Stimulated activated CD8-positive, alpha-beta memory T cell treated with anti-CD3 and anti-CD28 coated beads, Interleukin-15, amount 100 ng/mL, for 48 hours (primary cell): ENCODE results near the gene CCDC9B.
A peak's percentile ranks its signal among the peaks of the same experiment; 100 is the strongest.

ENCODE experiments used
- DNase-seq, 2 donors: peaks; one replicate each; pipeline ENCODE4 v3.0.0-alpha.2; 2020; ENCODE audit warnings: low read depth in 2 of 2

Gene CCDC9B

DNA sequence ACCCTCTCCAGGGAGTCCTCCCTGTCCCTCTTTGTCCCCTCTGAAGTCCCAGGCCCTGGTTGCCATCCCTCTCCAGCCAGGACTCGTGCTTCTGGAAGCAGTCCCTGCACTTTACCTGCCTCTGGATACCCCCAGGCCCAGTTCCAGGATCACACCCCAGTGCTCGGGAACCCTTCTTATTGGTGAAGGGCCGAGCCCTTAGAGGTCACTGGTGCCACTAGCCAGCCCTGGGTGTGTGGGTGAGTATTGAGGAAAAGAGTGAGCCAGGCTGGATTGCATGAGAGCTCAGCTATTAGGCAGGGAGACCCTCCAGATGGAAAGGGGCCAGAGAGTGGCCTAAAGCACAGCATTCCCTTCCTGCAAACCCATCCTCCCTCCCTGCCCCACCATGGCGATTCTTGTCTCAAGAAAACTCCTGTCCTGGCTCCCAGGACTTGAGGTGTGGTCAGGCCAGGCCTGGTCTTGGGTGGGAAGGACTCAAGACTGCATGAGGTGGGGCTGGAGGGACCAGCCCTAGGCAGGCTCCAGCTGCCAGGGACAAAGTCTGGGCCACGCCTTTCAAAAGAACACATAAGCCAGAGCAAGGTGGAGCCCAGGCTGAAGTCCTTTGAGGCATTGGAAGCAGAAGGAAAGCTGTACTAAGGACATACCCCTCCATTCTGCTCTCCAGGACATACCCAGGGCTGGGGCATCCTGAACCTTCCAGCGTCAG is 5.3 kb upstream of the CCDC9B start:
- DNase-seq = no peak

DNA sequence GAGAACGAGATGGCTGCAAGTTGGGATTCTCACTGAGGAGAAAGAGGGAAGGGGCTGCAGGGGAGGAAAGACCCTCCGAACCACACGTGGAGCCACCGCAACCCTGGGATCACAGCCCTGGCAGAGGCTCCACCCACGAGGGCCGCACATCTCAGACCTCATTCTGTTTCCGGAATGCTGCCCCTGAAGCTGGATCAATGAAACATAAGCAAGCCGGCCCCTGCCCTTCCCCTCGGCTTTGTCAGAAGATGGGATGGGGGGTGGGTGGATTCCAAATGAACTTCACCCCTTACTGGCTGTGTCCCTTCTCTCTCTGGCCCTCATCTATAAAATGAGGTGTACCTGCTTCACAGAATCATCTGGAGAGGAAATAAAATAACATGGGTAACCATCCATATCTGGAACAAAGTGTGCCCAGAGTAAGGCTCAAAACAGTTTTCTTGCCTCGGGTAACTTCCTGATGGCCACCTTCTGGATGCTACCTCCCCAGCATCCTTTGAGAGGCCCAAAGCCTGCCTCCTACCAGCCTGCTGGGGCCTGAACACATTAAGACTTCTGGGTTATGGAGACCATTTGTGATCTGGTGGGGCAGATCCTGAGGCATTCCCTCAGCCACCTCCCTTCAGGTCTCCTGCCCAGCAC is 4.6 kb upstream of the CCDC9B start:
- no peak for DNase-seq

DNA sequence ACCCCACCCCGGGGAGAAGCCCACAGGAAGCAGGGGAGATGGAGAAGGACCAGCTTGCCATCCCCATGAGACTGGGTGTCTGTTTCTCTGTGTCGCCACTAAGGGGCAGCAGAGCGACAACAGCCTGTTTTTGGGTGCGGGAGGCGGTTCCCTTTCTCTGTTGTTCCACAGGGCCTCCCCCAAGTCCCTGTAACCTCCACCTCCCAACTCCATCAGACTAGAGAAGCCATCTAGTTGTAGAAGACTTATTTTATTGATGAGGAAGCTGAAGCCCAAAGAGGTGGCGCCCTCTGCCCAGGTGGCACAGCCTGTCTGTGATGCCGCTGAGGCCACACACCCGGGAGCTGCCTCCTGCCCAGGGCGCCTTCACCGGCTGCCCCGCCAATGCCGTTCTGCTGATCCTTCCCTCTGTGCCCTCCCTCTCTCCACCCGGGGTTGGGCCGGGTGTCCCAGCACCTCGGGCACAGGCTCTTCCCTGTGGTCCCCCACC is 3.9 kb upstream of the CCDC9B start:
- DNase-seq = peak; percentile 45 to 52

DNA sequence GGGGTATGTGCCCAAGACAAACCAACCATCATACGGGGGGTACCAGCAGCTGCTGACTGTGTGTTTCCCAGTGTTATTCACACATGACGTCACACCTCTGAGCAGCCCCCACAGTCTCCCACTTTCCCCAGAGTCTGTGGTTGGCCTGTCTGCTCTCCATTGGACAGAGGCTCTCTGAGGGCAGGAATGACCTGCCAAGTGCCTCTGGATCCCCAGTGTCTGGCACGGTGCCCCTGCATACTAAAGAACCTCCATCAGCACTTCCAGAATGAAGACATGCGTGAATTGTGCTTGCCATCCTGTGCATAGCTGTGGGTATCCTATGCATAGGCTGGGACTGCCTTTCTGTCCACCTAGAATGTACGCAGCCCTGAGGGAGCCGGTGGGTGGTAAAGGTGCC is 3.5 kb upstream of the CCDC9B start:
- no peak for DNase-seq

DNA sequence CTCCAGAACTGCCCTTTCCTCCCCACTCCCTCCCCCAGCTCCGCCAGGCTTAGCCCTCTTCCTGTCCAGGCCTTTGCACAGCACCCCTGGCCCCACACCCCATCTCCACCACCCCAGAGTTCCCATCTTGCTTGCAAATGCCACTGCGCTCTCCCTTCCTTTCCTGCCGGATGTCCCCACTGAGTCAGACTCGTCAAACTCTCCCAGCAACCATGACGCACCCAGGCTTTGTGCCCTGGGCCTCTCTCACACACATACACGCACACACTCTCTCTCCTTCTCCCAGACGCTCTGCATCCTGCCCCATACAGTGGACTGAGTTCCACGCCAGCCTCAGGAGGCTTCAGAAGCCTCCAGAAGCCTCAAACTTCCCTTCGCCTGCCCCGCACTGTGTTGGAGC is 2.8 kb upstream of the CCDC9B start:
- DNase-seq = no peak

DNA sequence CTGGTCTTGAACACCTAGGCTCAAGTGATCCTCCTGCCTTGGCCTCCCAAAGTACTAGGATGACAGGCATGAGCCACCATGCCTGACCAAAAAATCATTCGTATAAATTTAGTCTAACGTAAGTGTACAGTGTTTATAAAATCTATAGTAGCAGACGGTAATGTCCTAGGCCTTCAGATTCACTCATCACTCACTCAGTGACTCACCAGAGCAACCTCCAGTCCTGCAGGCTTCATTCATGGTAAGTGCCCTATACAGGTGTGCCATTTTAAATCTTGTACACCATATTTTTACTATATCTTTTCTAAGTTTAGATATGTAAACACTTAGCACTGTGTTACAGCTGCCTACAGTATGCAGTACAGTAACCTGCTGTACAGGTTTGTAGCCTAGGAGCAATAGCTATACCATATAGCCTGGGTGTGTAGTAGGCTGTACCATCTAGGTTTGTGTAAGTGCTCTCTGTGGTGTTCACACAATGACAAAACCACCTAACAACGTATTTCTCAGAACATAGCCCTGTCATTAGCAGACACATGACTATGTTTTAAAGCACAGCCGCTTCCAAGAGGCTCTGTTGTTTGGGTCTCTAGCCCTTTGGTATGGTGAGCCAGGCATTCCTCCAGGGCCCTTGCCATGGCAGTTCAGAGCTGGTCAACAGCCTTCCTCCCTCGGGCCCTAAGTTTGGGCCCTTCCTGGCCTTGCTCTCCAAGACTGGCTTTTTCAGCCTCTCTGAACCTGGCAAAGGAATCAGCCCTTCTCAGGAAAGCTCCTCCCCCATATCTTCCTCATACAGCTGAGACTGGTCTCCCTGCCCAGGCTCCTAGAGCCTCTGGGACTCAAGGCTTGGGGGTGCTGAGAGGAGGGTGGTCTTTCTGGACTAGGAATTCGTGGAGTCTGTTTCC is 1.9 kb upstream of the CCDC9B start:
- no peak for DNase-seq

DNA sequence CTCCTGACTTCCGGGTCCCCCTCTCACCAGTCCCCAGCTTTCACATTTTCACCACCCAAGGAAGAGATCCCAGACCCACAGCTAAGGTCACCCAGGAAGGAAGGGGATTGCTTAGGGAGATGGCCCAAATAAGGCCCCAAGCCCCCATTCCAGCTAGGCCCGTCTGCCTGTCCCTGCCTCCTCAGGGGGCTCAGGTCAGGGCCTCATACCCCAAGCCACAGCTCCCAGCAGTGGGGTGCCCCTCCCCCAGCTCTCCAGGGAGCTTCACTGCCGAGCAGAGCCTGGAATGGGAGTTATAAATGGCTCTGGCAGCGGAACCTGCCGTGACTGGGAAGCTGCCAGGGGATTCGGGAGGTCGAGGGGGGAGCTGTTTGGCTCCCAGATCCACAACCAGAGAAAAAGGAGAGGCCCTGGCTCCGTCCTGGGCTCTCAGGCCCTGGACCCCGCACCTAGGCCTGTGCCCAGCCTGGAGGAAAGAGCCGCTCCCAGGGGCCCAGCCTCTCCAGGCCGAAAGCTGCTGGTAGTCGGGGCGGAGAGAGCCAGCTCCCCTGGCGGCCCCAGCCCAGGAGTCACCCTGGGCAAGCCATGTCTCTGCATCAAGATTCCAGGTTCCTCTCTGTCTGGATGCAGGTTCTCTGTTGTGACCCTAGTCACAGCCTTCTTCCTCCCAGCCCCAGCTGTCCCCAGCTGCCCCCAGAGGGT is 550 bp downstream of the CCDC9B start:
- no peak for DNase-seq

DNA sequence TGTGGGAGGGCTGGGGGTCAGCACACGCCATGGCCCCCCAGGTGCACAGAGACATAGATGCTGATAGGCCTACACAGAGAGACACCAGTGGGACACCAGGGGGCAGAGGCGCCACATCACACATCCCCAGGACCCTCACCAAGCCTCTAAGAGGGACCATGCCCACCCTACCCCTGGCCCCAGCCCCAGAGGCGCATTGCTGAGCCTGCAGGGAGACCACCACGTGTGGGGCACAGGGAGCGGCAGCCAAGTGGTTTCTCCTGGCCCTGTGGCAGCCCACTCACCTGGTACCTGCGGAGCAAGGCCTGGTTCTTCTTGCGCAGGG is 1.2 kb downstream of the CCDC9B start:
- DNase-seq = no peak

DNA sequence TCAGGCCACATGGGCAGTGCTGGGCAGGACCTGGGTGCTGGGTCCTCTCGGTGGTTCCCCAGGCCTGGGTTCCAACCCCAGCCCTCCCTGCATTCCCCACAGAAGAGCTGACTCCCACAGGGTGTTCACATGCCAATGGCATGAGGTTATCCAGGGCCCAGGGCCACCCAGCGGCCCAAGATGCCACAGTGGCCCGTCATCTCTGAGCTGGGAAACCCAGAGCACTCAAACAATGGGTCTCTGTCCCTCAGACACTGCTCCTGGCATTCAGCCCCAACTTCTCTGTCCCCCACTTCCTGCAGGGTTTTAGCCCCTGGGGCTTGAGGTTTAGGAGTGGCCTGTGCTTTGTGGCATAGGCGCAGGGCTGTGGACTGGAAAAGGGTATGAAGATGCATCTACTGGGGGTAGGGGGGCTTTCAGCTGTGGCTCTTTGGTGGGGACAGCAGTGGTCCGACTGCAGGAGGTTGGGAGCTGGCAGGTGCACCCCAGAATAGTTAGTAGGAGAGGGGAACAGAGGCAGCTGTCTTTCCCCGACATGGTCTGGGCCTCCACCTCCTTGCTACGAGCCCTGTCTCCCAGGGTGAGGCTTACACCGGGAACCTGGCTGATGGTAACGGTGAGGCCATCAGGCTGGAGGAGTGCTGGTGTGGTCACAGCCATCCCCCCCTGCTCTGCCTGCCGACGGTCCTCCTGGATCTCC is 1.7 kb downstream of the CCDC9B start:
- DNase-seq = no peak

DNA sequence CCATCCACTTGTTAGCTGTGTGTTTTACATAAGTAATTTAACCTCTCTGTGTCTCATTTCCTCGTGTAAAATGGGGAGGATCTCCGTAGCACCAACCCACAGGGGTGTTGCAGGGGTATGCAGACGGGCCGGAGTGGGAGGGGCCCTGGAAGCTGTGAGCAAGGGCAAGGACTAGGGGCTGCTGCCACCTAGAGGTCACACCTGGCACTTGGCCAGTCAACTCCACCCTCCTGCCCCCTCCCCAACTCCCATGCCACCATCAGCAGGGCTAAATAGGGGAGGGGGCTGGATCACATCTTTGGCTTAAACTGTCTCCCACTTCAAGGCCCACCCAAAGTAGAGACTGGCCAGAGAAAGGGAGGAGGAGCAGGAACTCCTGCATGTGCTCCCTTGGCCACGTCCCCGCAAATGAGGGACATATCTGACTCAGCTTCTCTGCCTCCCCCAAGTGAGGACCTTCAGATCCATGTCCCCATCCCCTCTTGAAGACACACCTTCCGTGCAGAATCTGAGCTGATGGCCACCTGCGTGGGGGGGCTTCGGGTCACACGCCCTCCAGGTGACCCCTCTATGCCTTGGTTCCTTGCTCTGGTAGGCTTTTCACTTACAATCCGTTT is 2.6 kb downstream of the CCDC9B start:
- peak; percentile 64 to 65 for DNase-seq

DNA sequence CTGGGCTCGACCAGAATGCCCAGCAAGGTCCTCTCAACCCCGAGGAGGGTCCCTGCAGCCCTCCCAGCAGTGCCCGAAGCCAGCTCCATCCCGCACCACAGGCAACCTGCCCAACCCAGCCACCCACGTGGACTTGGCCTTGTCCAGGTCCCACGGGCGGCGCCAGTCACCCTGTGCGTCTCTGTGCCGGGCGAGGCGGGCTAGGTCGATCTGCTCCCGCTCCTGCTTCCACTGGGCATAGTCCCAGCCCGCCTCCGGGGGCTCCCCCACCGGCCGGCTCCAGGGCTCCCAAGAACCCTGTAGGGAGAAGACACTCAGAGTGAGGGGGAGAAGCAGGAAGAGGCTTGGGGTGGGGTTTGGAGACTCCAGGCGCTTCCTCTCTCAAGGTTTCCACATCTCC is 3.1 kb downstream of the CCDC9B start:
- no peak for DNase-seq

DNA sequence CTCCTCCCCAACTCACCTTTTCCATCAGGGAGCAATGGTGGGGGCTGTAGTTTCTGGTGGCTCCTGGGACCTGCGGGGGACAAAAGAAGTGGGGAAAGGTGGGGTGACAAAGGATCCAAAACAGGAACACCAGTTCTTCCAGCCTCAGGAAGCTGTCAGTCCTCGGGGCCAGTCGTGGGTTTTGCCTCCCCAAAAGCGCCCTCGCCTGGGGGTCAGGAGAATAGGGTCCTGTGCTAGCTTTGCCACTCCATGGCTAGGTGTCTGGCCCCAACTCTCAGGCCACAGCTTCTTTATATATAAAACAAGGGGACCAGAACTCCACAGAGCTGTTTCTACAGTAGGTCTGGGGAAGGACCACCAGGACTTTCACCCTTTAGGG is 4.0 kb downstream of the CCDC9B start:
- DNase-seq = no peak

DNA sequence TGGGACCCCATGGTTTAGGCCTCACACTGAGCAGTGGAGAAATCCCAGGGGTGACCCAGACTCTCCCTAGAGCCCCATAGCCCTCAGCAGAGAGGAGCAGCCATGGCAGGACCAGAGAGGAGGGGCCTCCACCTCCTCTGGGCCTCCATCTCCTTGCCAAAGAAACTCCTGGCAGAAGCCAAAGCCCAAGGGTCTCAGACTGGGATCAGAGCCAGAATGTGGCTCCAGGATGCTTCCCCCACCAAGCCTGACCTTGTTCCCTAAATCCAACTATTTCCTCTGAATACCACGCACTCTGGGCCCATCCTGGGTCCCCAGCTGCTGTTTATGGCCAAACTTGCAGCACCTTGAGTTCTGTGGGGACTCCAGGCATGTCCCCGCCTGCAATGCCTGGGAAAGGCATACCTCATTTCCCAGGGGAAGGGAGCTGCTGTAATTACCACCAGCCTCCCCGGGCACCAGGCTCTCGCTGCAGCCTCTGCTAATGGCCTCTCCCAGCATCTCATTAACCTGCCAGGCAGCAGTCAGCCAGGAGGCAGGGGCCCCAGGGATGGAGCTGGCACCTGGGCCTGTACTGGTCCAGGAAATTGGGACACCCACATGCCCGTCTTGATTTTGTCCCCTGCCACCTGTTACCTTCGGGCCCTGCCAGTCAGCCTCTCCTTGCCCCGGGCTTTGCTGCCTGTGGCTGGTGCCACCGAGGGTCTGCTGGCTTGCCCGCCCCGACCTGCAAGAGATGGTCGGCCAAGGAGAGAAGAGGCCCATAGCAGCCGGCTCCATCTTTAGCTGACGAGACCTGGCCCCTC is 4.6 kb downstream of the CCDC9B start:
- DNase-seq = no peak

DNA sequence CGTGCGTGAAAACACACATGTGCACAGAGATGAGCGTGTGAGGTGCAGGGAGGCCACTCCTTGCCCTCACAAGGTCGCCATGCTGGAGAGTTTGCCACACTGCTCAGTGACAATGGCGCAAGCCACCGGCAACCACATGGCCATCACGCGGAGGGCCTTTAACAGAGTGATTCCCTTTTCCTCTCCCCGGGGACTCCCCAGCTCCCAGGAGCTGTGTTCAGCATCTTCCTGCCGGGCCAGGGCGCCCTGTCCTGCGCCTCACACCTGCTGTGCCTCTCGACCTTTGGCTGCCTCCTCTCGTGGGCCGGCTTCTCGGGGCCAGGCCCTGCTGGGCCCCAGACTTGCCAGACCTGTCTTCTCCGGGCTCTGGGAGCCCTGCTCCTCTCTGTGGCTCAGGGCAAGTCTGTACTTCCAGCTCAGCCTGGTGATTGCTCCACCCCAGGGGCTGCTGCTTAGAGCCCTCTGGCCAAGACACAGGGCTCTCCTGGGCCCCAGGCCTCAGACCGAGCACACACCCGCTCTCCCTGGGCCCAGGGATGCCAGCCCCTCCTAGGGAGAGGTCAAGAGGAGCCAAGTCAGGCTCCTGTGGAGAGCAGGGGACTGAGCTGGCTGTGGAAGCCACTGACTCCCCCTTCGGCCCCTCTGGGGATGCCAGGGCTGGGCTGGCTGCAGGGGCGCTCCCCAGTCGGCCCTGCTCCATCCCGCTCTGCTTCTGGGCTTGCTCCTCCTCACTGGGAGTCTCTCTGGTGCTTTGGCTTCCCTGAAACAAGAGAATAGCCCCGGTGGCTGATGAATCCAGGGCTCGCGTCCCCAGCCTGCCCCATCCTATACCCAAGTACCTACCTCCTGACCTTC is 5.6 kb downstream of the CCDC9B start:
- no peak for DNase-seq

DNA sequence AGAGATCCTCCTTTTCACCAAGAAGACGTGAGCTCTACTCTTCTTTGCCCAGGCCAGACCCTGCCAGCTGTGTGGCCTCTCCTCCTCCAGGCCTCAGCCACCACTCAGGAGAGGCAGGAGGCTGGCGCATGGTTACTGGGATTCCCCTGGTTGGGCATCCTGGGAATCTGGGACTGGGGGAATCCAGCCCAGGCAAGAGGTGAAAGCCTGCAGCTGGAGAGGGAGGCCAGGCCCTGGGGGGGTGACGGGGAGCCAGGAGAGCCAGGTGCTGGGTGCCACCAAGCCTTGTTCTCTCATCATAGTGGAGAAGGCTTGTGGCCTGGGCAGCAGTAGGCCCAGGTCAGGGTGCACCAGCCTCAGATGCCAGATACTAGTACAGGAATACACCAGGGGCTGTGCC is 6.2 kb downstream of the CCDC9B start:
- DNase-seq = no peak

DNA sequence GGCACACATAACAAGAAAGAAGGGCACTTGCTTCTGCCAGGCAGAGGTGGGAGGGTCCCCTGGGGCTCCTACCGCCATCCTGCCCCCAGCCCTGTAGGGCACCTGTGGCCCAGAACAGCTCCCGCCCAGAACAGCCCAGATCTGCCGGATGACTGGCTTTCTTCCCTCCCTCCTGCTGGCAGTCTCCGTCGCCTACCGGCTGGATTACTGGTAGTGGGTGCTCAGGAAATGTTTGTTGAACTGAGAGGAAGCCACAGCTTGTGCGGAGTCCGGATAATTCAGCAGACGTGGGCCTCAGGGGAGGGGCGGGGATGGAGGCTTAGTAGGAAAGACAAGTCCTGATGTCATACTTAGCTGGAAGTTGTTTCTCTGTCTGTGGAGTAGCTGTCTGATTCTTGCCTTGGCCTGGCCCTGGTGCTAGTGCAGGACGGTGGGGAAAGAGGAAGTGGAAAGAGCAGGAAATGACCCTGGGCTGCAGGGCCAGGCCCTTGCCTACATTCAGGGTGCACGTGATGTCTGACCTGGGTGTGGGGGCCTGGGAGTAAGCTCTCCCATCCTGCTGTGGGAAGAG is 6.7 kb downstream of the CCDC9B start:
- no peak for DNase-seq

DNA sequence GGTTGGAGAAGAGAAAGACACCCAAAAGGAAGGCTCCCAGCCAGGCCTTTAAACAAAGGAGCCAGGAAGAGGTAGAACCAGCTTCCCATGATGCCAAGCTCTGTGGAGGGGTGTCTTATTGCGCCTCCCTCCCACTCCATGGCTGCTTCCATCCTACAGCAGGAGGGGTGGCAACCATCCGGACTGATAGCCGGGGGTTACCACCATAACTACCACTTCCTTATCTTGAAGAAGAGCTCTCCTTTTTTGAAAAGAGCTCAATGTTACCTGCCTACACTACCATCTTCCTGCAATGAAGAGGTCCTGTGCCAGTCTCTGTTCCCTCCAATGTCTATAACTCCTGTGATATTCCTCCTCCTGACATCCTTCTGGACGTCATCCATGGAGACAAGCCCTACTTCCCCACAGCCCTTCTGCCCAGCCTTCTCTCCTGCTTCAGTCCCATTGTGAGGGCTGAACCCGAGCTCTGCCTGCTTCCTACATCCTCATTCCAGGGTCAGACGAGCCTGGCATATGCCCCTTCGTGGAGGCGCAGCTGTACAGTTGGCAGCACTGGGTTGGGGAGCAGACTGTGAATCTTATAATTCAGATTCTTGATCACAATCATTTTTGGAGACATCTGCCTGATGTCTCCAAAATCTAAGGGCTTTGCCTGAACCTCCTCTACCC is 8.5 kb downstream of the CCDC9B start:
- DNase-seq = no peak

DNA sequence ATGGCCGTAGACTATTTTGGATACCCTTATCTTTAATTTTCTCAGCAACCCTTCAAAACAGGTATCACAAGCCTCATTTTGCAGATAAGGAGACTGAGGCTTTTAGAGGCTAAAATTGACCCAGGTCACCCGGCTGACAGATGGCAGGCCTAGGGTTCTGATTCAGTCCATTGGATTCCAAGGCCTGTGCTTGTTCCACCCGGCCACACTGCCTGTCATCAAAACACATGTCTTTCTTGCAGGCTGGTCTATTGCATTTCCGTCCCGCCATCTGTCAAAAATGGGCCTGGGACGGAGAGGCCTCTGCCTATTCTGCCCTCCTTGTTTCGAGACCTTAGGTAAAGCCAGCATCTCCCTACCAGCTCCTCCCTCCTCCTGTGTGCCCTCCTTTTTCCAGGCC is 9.1 kb downstream of the CCDC9B start:
- DNase-seq = no peak
